B cell (primary cell): ENCODE results near the gene AKT1.

Experiments
- CTCF ChIP-seq: fragments of 200-600 bp; IDR thresholded peaks from one replicate; pipeline ENCODE4 v1.8.0; 2022; ENCODE audit warnings: antibody characterized with exemption, mild to moderate bottlenecking
- EZH2 ChIP-seq: IDR thresholded peaks from 2 replicates; pipeline ENCODE4 v1.6.1; 2012; ENCODE audit warnings: borderline replicate concordance, low read depth, mild to moderate bottlenecking, moderate library complexity, low read length; ENCODE audit not compliant: insufficient read depth, poor library complexity, severe bottlenecking

- no peak for TF ChIP-seq EZH2
- TF ChIP-seq CTCF = no peak
Observed at GRCh38 chr14:104772707-104773504, 22.6 kb downstream of the AKT1 start.
